Heart left ventricle (tissue), 16 donors: ENCODE measurements around the gene SLU7. TPM values are rescaled to one million over a fixed set of nuclear protein-coding genes. Genes with fewer than 3 reads are reported as not detected.

Experiments used
- ATAC-seq, 4 donors: fragments of 200-7000 bp; cut with Tn5 transposase; one replicate each; pipeline ENCODE4 v1.9.1; 2020 to 2022; ENCODE audit warnings: moderate library complexity in 4 of 4, mild to moderate bottlenecking in 3 of 4, moderate number of reproducible peaks in 1 of 4
- DNase-seq, 5 donors: peaks; one replicate each; pipeline ENCODE4 v3.0.0-alpha.2; 2020
- H3K27ac ChIP-seq, 12 donors: fragments of 200-600 bp; sonication (generic) in 4 of 12; one replicate each; pipeline versions ENCODE4 v1.5.0 to v1.8.0; 2016 to 2022; ENCODE audit warnings: mild to moderate bottlenecking in 2 of 12
- H3K27me3 ChIP-seq, 9 donors: fragments of 200-600 bp; sonication (generic) in 2 of 9; one replicate each; pipeline versions ENCODE4 v1.5.1 to v1.8.0; 2016 to 2022; ENCODE audit warnings: mild to moderate bottlenecking in 3 of 9
- H3K36me3 ChIP-seq, 9 donors: fragments of 200-600 bp; sonication (generic) in 2 of 9; one replicate each; pipeline versions ENCODE4 v1.5.0 to v1.8.0; 2018 to 2022; ENCODE audit warnings: mild to moderate bottlenecking in 2 of 9
- H3K4me1 ChIP-seq, 12 donors: fragments of 200-600 bp; sonication (generic) in 4 of 12; one replicate each; pipeline versions ENCODE4 v1.5.0 to v1.8.0; 2016 to 2022; ENCODE audit warnings: mild to moderate bottlenecking in 3 of 12
- H3K4me3 ChIP-seq, 12 donors: fragments of 200-600 bp; sonication (generic) in 4 of 12; one replicate each; pipeline versions ENCODE4 v1.5.0 to v1.8.0; 2017 to 2022; ENCODE audit warnings: mild to moderate bottlenecking in 9 of 12, moderate library complexity in 4 of 12
- H3K9me3 ChIP-seq, 12 donors: fragments of 200-600 bp; sonication (generic) in 4 of 12; one replicate each; pipeline versions ENCODE4 v1.5.0 to v1.8.0; 2016 to 2022; ENCODE audit warnings: mild to moderate bottlenecking in 1 of 12
- CTCF ChIP-seq, 12 donors: fragments of 200-600 bp; sonication (generic) in 4 of 12; IDR thresholded peaks; one replicate each; pipeline versions ENCODE4 v1.5.0 to v1.8.0; 2018 to 2022; ENCODE audit warnings: antibody characterized with exemption in 12 of 12, mild to moderate bottlenecking in 5 of 12
- POLR2A ChIP-seq, 2 donors: fragments of 450-650 bp; IDR thresholded peaks; one replicate each; pipeline ENCODE4 v1.6.1; 2017; ENCODE audit warnings: antibody characterized with exemption in 2 of 2, mild to moderate bottlenecking in 2 of 2, moderate library complexity in 2 of 2
- WGBS, 4 donors: extraction: QIAGEN DNeasy Blood & Tissue Kit in 2 of 4; methylation state at CpG; one replicate each; pipeline versions ENCODE4 v1.1.5 to v1.1.7; 2013 to 2018; 5-methylcytosine and 5-hydroxymethylcytosine counted together
- intact Hi-C, 10 donors: fragments of 100-400 bp; cut with DNase I; formaldehyde crosslinking; loops; one replicate each; pipeline versions ENCODE4 v1.11.1 to v1.14.2; 2022
- polyA plus RNA-seq, 2 donors: library from polyadenylated mRNA; stranded (reverse); fragments of 200-250 nt; gene quantifications; one replicate each; pipeline ENCODE4 v1.2.3, GENCODE V29; 2013
- total RNA-seq, 9 donors: library from RNA; depleted of rRNA in 2 of 9; stranded (reverse); fragments of >200 nt in 2 of 9; fragmentation: NEBNext Ultra II Directional in 3 of 9; extraction: Animal tissue kit (Norgen Biotek cat#: 25700) in 3 of 9; gene quantifications; one replicate each; pipeline versions ENCODE4 v1.1.0 to v1.2.4, GENCODE V29; 2016 to 2023
- donor health status: ischemic (EF 13 %, LVEDD 7.1; RV severe dilation, severe dysfunction).
- donor health status: healthy with polysubstance abuse.
- donor health status: DM: no; HTN: yes; CAD: no.
- donor health status: DM: no; HTN: no; CAD: no.
- donor health status: ischemic (EF 25% LVEDD 6.9; RV normal size, moderate dysfunction).
- donor health status: ischemic (EF 25% LVEDD 5.7; RV mildly dilated, moderate dysfunction).
- donor health status: healthy.
- donor health status: DM: yes; HTN: yes; CAD: no.
- donor health status: ischemic (EF 35%, LVEDD 5.7; RV mildly dilated, moderate dysfunction).
- donor health status: nonischemic (EF 11% LVEDD 7.7; RV severe dilation, severe dysfunction).
- donor health status: DM: yes; HTN: yes; CAD: no.
- donor health status: PGD.
- donor health status: ischemic (EF 29% LVEDD 5.4; RV normal size, mild dysfunction).
- donor health status: nonischemic (EF 23%, LVEDD 6.1; RV moderate dilation, normal function).

SLU7 gene
- total and polyA plus RNA-seq, 11 donors, result 22.7 to 81.6 (median 44.0) TPM

DNA sequence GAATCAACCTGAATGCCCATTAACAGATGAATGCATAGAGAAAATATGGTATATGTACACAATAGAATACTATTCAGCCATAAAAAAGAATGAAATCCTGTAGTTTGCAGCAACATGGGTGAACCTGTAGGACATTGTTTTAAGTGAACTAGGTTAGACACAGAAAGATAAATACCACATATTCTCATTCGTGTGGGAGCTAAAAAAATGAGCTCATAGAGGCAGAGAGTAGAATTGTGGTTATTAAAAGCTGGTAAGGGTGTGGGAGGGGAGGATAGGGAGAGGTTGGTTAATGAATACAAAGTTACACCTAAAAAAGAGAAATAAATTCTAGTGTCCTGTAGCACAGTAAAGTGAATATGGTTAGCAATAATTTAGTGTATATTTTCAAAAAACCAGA, 26.3 kb upstream of the SLU7 start:
- no peaks in the 10 kb centered on the region for H3K27me3 ChIP-seq
- no peak overlapping the region for H3K27ac ChIP-seq
- no peak for DNase-seq
- no peaks in the 10 kb centered on the region for H3K36me3 ChIP-seq
- no peaks in the 10 kb centered on the region for H3K9me3 ChIP-seq
- H3K4me3 ChIP-seq, result no peak overlapping the region
- intact Hi-C loops, result no loop called here
- TF ChIP-seq CTCF (IDR thresholded peaks at IDR 0.05) (no peak), POLR2A (IDR thresholded peaks at IDR 0.05) (no peak)
- ATAC-seq, result no peak
- WGBS, 4 donors, result 77 to 82% (median 81%) methylated on average over 1 of the region's 1 CpG
- H3K4me1 ChIP-seq, result peaks cover 0 to 12% (median 0%) of the 10 kb centered on the region in 12 donors

- H3K27ac ChIP-seq, result no peak overlapping the region
- no peaks in the 10 kb centered on the region for H3K9me3 ChIP-seq
- WGBS, 4 donors, result 62 to 85% (median 77%) methylated on average over 1 of the region's 1 CpG
- peaks cover 0 to 12% (median 0%) of the 10 kb centered on the region in 12 donors for H3K4me1 ChIP-seq
- H3K4me3 ChIP-seq, result no peak overlapping the region
- no peaks in the 10 kb centered on the region for H3K27me3 ChIP-seq
- DNase-seq (no peak), ATAC-seq (no peak)
- no peak for TF ChIP-seq POLR2A (IDR thresholded peaks at IDR 0.05)
- TF ChIP-seq CTCF (IDR thresholded peaks at IDR 0.05), result no peak
- intact Hi-C loops, result loop anchor here in 1 of 10 donors (5.0 kb wide), 1 partner anchor 63 kb away; no protein-coding TSS in a partner anchor
- no peaks in the 10 kb centered on the region for H3K36me3 ChIP-seq
Measured at GRCh38 chr5:160444407-160444806, 25.5 kb upstream of the SLU7 start.

GRCh38 chr5:160442824-160443431, 24.0 kb upstream of the SLU7 start:
- H3K9me3 ChIP-seq, result no peaks in the 10 kb centered on the region
- TF ChIP-seq CTCF (IDR thresholded peaks at IDR 0.05), result no peak
- no peak for TF ChIP-seq POLR2A (IDR thresholded peaks at IDR 0.05)
- no peaks in the 10 kb centered on the region for H3K27me3 ChIP-seq
- DNase-seq (no peak), ATAC-seq (no peak)
- no peaks in the 10 kb centered on the region for H3K36me3 ChIP-seq
- H3K27ac ChIP-seq, result no peak overlapping the region
- H3K4me3 ChIP-seq, result no peak overlapping the region
- intact Hi-C loops, result loop anchor here in 1 of 10 donors (5.0 kb wide), 1 partner anchor 64 kb away; no protein-coding TSS in a partner anchor
- WGBS, 4 donors, result 74 to 83% (median 75%) methylated on average over 4 of the region's 4 CpGs
- H3K4me1 ChIP-seq, result peaks cover 0 to 22% (median 6%) of the 10 kb centered on the region in 12 donors

- Histone ChIP-seq H3K27ac (no peak overlapping the region), H3K4me1 (peaks cover 0 to 22% (median 6%) of the 10 kb centered on the region in 12 donors), H3K36me3 (no peaks in the 10 kb centered on the region), H3K27me3 (peaks cover 0 to 3% (median 0%) of the 10 kb centered on the region in 9 donors), H3K4me3 (no peak overlapping the region), H3K9me3 (no peaks in the 10 kb centered on the region)
- no peak for TF ChIP-seq CTCF (IDR thresholded peaks at IDR 0.05)
- intact Hi-C loops, result loop anchor here in 1 of 10 donors (5.0 kb wide), 1 partner anchor 66 kb away; no protein-coding TSS in a partner anchor
- no peak for ATAC-seq
- DNase-seq, result no peak
- WGBS, 4 donors, result 45 to 83% (median 76%) methylated on average over 1 of the region's 1 CpG
Measured at GRCh38 chr5:160441311-160441781, 22.5 kb upstream of the SLU7 start.
